Thymus (tissue), 11 donors: Measurements from ENCODE around the gene TMEM127. TPM values are rescaled to one million over a fixed set of nuclear protein-coding genes. Genes with fewer than 3 reads are reported as not detected.

Source experiments
- DNase-seq, 9 donors: peaks; one replicate each; pipeline ENCODE4 v3.0.0-alpha.2; 2013; ENCODE audit warnings: low spot score in 9 of 9, low read depth in 6 of 9, missing footprints in 1 of 9
- H3K27ac ChIP-seq, 2 donors: one replicate each; pipeline ENCODE4 v1.5.1; 2013; ENCODE audit warnings: control low read depth in 1 of 2, low read depth in 1 of 2, low read length in 1 of 2, mild to moderate bottlenecking in 1 of 2, moderate library complexity in 1 of 2
- H3K27me3 ChIP-seq, 2 donors: one replicate each; pipeline ENCODE4 v1.5.1; 2013; ENCODE audit warnings: low read length in 1 of 2; ENCODE audit not compliant: control insufficient read depth in 2 of 2, insufficient read depth in 1 of 2
- H3K36me3 ChIP-seq, 2 donors: one replicate each; pipeline ENCODE4 v1.5.1; 2013; ENCODE audit warnings: low read length in 1 of 2, mild to moderate bottlenecking in 1 of 2, moderate library complexity in 1 of 2; ENCODE audit not compliant: control insufficient read depth in 2 of 2, insufficient read depth in 2 of 2
- H3K4me1 ChIP-seq, 2 donors: one replicate each; pipeline ENCODE4 v1.5.1; 2013; ENCODE audit warnings: low read length in 2 of 2; ENCODE audit not compliant: control insufficient read depth in 2 of 2, insufficient read depth in 2 of 2
- H3K4me3 ChIP-seq, 2 donors: one replicate each; pipeline ENCODE4 v1.5.1; 2013; ENCODE audit warnings: low read length in 2 of 2, control low read depth in 1 of 2, mild to moderate bottlenecking in 1 of 2
- H3K9me3 ChIP-seq, 2 donors: one replicate each; pipeline ENCODE4 v1.5.1; 2013; ENCODE audit warnings: low read length in 1 of 2, mild to moderate bottlenecking in 1 of 2; ENCODE audit not compliant: control insufficient read depth in 2 of 2, insufficient read depth in 1 of 2
- WGBS: extraction: QIAGEN DNeasy Blood & Tissue Kit; methylation state at CpG from one replicate; pipeline ENCODE4 v1.1.7; 2013; 5-methylcytosine and 5-hydroxymethylcytosine counted together
- polyA plus RNA-seq: library from polyadenylated mRNA; stranded (reverse); fragments of 200-250 nt; gene quantifications from one replicate; pipeline ENCODE4 v1.2.3, GENCODE V29; 2013
- total RNA-seq: library from RNA; stranded (reverse); fragments of 120-200 nt; gene quantifications from one replicate; pipeline ENCODE4 v1.2.4, GENCODE V29; 2013
- donor health status: healthy.

The TMEM127 gene
- total and polyA plus RNA-seq, 2 donors: 6.9 to 13.7 TPM

- Histone ChIP-seq H3K4me3 (no peak overlapping the region), H3K27me3 (no peaks in the 10 kb centered on the region), H3K9me3 (peaks cover 0 to 3% of the 10 kb centered on the region in 2 donors), H3K27ac (no peak overlapping the region), H3K4me1 (no peaks in the 10 kb centered on the region), H3K36me3 (peaks cover 30 to 33% of the 10 kb centered on the region in 2 donors)
- WGBS: 98% methylated on average over 4 of the region's 4 CpGs
- no peak for DNase-seq
Measured at GRCh38 chr2:96248624-96249023, 17.2 kb downstream of the TMEM127 start.

GRCh38 chr2:96247896-96248295 lies 17.9 kb downstream of the TMEM127 start:
- WGBS: 93% methylated on average over 5 of the region's 5 CpGs
- Histone ChIP-seq H3K9me3 (no peaks in the 10 kb centered on the region), H3K36me3 (peaks cover 23 to 26% of the 10 kb centered on the region in 2 donors), H3K4me3 (no peak overlapping the region), H3K27me3 (no peaks in the 10 kb centered on the region), H3K27ac (no peak overlapping the region), H3K4me1 (peaks cover 0 to 2% of the 10 kb centered on the region in 2 donors)
- no peak for DNase-seq

- no peak for DNase-seq
- Histone ChIP-seq H3K27ac (no peak overlapping the region), H3K9me3 (no peaks in the 10 kb centered on the region), H3K4me3 (no peak overlapping the region), H3K36me3 (peaks cover 14 to 17% of the 10 kb centered on the region in 2 donors), H3K27me3 (no peaks in the 10 kb centered on the region), H3K4me1 (peaks cover 4 to 9% of the 10 kb centered on the region in 2 donors)
- WGBS: 90% methylated on average over 3 of the region's 3 CpGs
Measured at GRCh38 chr2:96247009-96247408, 18.8 kb downstream of the TMEM127 start.

- Histone ChIP-seq H3K27ac (peak overlapping the region in 1 of 2 donors; percentile 11), H3K27me3 (no peaks in the 10 kb centered on the region), H3K9me3 (no peaks in the 10 kb centered on the region), H3K4me1 (peaks cover 10 to 18% of the 10 kb centered on the region in 2 donors), H3K36me3 (peaks cover 3 to 12% of the 10 kb centered on the region in 2 donors), H3K4me3 (no peak overlapping the region)
- WGBS: 95% methylated on average over 8 of the region's 8 CpGs
- DNase-seq: no peak
Measured at GRCh38 chr2:96245609-96246390, 20.0 kb downstream of the TMEM127 start.

- no peaks in the 10 kb centered on the region for H3K36me3 ChIP-seq
- no peak for DNase-seq
- H3K27me3 ChIP-seq: no peaks in the 10 kb centered on the region
- H3K27ac ChIP-seq: no peak overlapping the region
- no peak overlapping the region for H3K4me3 ChIP-seq
- 85% methylated on average over 5 of the region's 5 CpGs for WGBS
- H3K4me1 ChIP-seq: peaks cover 10 to 18% of the 10 kb centered on the region in 2 donors
- H3K9me3 ChIP-seq: no peaks in the 10 kb centered on the region
Measured at GRCh38 chr2:96243843-96244242, 22.0 kb downstream of the TMEM127 start.

GRCh38 chr2:96241900-96242611 lies 23.7 kb downstream of the TMEM127 start:
- Histone ChIP-seq H3K36me3 (peaks cover 0 to under 1% of the 10 kb centered on the region in 2 donors), H3K27me3 (no peaks in the 10 kb centered on the region), H3K27ac (peak overlapping the region; percentile 76 to 80), H3K4me1 (peaks cover 10 to 18% of the 10 kb centered on the region in 2 donors), H3K4me3 (no peak overlapping the region), H3K9me3 (no peaks in the 10 kb centered on the region)
- DNase-seq: peak in 4 of 9 donors; percentile 20 to 60 (median 28)
- WGBS: 70% methylated on average over 5 of the region's 5 CpGs

GRCh38 chr2:96241227-96241626 lies 24.6 kb downstream of the TMEM127 start:
- peak overlapping the region in 1 of 2 donors; percentile 37 for H3K27ac ChIP-seq
- H3K27me3 ChIP-seq: no peaks in the 10 kb centered on the region
- H3K4me1 ChIP-seq: peaks cover 10 to 18% of the 10 kb centered on the region in 2 donors
- H3K4me3 ChIP-seq: no peak overlapping the region
- H3K36me3 ChIP-seq: peaks cover 0 to 4% of the 10 kb centered on the region in 2 donors
- WGBS: 99% methylated on average over 2 of the region's 2 CpGs
- H3K9me3 ChIP-seq: no peaks in the 10 kb centered on the region
- DNase-seq: no peak

GRCh38 chr2:96240341-96241038 lies 25.3 kb downstream of the TMEM127 start:
- no peak for DNase-seq
- H3K9me3 ChIP-seq: no peaks in the 10 kb centered on the region
- 92% methylated on average over 9 of the region's 9 CpGs for WGBS
- no peaks in the 10 kb centered on the region for H3K27me3 ChIP-seq
- H3K4me3 ChIP-seq: no peak overlapping the region
- H3K27ac ChIP-seq: no peak overlapping the region
- peaks cover 0 to 4% of the 10 kb centered on the region in 2 donors for H3K36me3 ChIP-seq
- peaks cover 10 to 18% of the 10 kb centered on the region in 2 donors for H3K4me1 ChIP-seq
